ENCODE data around the gene ZFP28.

ZFP28 gene

DNA sequence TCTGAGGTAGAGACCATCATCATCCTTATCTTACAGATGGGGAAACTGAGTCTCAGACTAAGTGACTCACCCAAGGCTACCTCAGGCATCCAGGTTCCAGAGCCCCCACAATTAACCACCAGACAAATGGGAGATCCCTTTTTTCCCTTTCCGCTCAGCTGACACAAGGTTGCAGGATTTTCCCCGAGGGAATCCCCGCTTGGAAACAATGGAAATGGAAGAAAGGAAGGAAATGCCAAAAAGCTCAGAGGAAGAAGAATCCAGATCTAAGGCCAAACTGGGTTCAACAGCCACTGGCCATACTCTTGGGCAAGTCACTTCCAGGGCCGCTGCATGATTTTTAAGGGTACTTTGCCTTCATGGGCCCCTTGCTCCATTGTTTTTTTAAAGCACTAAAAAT lies 57.9 kb downstream of the ZFP28 start:
- DNase-seq: no peak

DNA sequence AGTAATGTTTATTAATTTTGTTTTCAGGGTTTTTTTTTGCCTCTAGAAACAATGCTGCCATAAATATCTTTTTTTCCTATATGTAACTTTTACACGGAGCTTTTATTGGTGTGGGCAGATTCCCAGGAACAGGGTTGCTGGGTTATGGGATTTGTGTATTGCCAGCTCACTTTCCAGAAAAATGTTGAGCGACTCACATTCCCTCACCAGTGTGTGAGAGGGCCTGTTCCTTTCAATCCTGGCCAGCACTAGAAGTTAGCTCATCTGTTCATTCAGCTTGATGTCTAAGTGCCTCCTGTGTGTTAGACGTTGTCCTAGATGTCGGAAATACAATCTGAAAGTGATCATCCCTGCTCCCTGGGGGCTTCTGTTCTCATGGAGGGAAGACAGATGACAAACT lies 58.9 kb downstream of the ZFP28 start:
- no peak for DNase-seq

DNA sequence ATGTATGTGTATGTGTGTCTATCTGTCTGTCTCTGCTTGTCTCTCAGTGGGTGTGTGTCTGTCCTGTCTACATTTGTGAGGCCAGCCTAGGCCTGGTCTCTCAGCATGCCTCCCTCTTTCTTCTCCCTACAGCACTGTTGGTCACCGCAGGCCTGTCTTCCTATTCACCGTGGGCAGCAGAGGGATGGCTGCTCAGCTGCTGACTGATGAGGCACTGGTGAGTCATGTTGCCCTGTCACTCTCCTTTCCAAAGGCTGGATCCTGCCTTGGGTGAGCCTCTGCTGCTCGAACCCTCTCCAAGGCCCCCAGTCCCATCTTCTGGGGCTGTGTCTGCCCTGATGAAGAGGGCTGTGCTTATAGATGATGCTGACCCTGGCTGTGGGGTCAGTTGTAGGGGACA lies 62.6 kb downstream of the ZFP28 start:
- DNase-seq: no peak

- no peak for DNase-seq
Measured at GRCh38 chr19:56603829-56604228, 65.1 kb downstream of the ZFP28 start.
